Tibial nerve (tissue), 3 donors: Measurements from ENCODE around the gene FAM151B.

Source experiments
- CTCF ChIP-seq, 5 experiments: fragments of 200-600 bp in 3 of 5; fragments of 450-650 bp in 2 of 5; sonication (generic) in 3 of 5; IDR thresholded peaks; one replicate each; pipeline ENCODE4 v1.5.1; 2016 to 2019; ENCODE audit warnings: antibody characterized with exemption in 5 of 5, mild to moderate bottlenecking in 3 of 5, moderate library complexity in 2 of 5
- POLR2A ChIP-seq, 2 donors: fragments of 450-650 bp; IDR thresholded peaks; one replicate each; pipeline ENCODE4 v1.6.1; 2017; ENCODE audit warnings: antibody characterized with exemption in 2 of 2, mild to moderate bottlenecking in 2 of 2, moderate library complexity in 2 of 2

GRCh38 chr5:80590766-80591165 lies 102.9 kb downstream of the FAM151B start:
- TF ChIP-seq CTCF (IDR thresholded peaks at IDR 0.05) (no peak), POLR2A (IDR thresholded peaks at IDR 0.05) (no peak)
